GM12878 (cell line): ENCODE measurements around the gene PPP1R2. TPM values are rescaled to one million over a fixed set of nuclear protein-coding genes. Genes with fewer than 3 reads are reported as not detected.

Experiments
- ATAC-seq: fragments of 200-7000 bp; cut with Tn5 transposase; 3 replicates; pipeline ENCODE4 v1.9.1; 2020; ENCODE audit warnings: mild to moderate bottlenecking, moderate library complexity
- BruUV-seq: library from RNA; stranded (reverse); fragments of 400-500 nt; replicated peaks from 2 replicates; lab custom pipeline; 2021; lab: Mats Ljungman, UMichigan
- CTCF ChIA-PET: fragments of 300-600 bp; sonication (Branson Sonifier 250); formaldehyde crosslinking; extraction: SDS; loops from one replicate; lab custom pipeline; 2021; ENCODE audit warnings: inconsistent platforms; lab: Yijun Ruan, JAX
- POLR2A ChIA-PET: fragments of 350-600 bp; formaldehyde crosslinking; extraction: SDS; loops from one replicate; lab custom pipeline; 2021; ENCODE audit warnings: inconsistent platforms; lab: Charles Lee
- RAD21 ChIA-PET: fragments of 300-600 bp; sonication (Branson Sonifier 250); formaldehyde crosslinking; loops from one replicate; lab custom pipeline; 2023; ENCODE audit warnings: antibody characterized with exemption; ENCODE audit not compliant: unreplicated experiment; lab: Charles Lee
- SMC1A ChIA-PET: fragments of 300-600 bp; sonication (Branson Sonifier 250); formaldehyde crosslinking; loops from one replicate; lab custom pipeline; 2023; ENCODE audit not compliant: unreplicated experiment, uncharacterized antibody; lab: Charles Lee
- DNase-seq: peaks from one replicate; pipeline ENCODE4 v3.0.0-alpha.2; 2011; ENCODE audit warnings: low read depth, low spot score
- FAIRE-seq: peaks from 3 replicates; lab custom pipeline; 2011; peaks lifted over from hg19 to GRCh38; lab: Jason Lieb, UNC
- H2AFZ ChIP-seq: 2 replicates; pipeline ENCODE4 v1.6.0; 2011; ENCODE audit warnings: low read depth, low read length, control low read depth; ENCODE audit not compliant: control insufficient read depth
- H3K27ac ChIP-seq: 2 replicates; pipeline ENCODE4 v1.5.1; 2011; ENCODE audit warnings: control low read depth; ENCODE audit not compliant: control insufficient read depth, insufficient read depth
- H3K27me3 ChIP-seq, 2 experiments: replicated peaks in 1 of 2; 2 replicates each; pipeline versions ENCODE4 v1.6.0 to v1.6.1; 2011; ENCODE audit warnings: low read length in 1 of 2; ENCODE audit not compliant: control insufficient read depth in 2 of 2, insufficient read depth in 2 of 2
- H3K36me3 ChIP-seq, 2 experiments: 2 replicates each; pipeline ENCODE4 v1.5.1; 2011; ENCODE audit warnings: low read length in 1 of 2; ENCODE audit not compliant: control insufficient read depth in 2 of 2, insufficient read depth in 2 of 2
- H3K4me1 ChIP-seq: 2 replicates; pipeline ENCODE4 v1.6.1; 2011; ENCODE audit warnings: mild to moderate bottlenecking, low read length, moderate library complexity, mixed read lengths; ENCODE audit not compliant: control insufficient read depth, insufficient read depth
- H3K4me2 ChIP-seq: 2 replicates; pipeline ENCODE4 v1.6.0; 2011; ENCODE audit warnings: control low read depth; ENCODE audit not compliant: control insufficient read depth, insufficient read depth
- H3K4me3 ChIP-seq: fragments of 200-600 bp; sonication (generic); 2 replicates; pipeline ENCODE4 v1.5.1; 2016
- H3K79me2 ChIP-seq: 2 replicates; pipeline ENCODE4 v1.6.0; 2011; ENCODE audit warnings: low read length; ENCODE audit not compliant: control insufficient read depth, insufficient read depth
- H3K9ac ChIP-seq: 2 replicates; pipeline ENCODE4 v1.8.0; 2011; ENCODE audit warnings: low read length, control low read depth, mixed read lengths; ENCODE audit not compliant: control insufficient read depth, insufficient read depth
- H3K9me3 ChIP-seq: replicated peaks from 3 replicates; pipeline ENCODE4 v1.5.1; 2011; ENCODE audit warnings: mild to moderate bottlenecking, low read length; ENCODE audit not compliant: control insufficient read depth, insufficient read depth
- H4K20me1 ChIP-seq: 2 replicates; pipeline ENCODE4 v1.6.0; 2011; ENCODE audit not compliant: control insufficient read depth, insufficient read depth
- BACH1 ChIP-seq: fragments of 450-650 bp; IDR thresholded peaks from 2 replicates; pipeline ENCODE4 v1.6.1; 2017; ENCODE audit warnings: mild to moderate bottlenecking, borderline replicate concordance
- CHD2 ChIP-seq: IDR thresholded peaks from 2 replicates; pipeline ENCODE4 v1.6.1; 2011; ENCODE audit warnings: low read depth, low read length, improper control_type of control experiment, borderline replicate concordance
- CTCF ChIP-seq, 3 experiments: IDR thresholded peaks in 2 of 3; conservative IDR thresholded peaks in 1 of 3; 2 replicates each; pipeline ENCODE4 v1.5.1; 2011; ENCODE audit warnings: low read depth in 3 of 3, low read length in 3 of 3, mild to moderate bottlenecking in 3 of 3, control low read depth in 2 of 3, moderate library complexity in 2 of 3, inconsistent platforms in 1 of 3, mixed read lengths in 1 of 3; ENCODE audit not compliant: control insufficient read depth in 2 of 3, insufficient read depth in 1 of 3; ENCODE audit errors: extremely low read depth in 1 of 3
- E2F4 ChIP-seq: IDR thresholded peaks from 2 replicates; pipeline ENCODE4 v1.6.1; 2012; ENCODE audit warnings: low read depth, low read length, improper control_type of control experiment
- ELK1 ChIP-seq: IDR thresholded peaks from 2 replicates; pipeline ENCODE4 v1.6.1; 2012; ENCODE audit warnings: low read depth, low read length, improper control_type of control experiment
- EP300 ChIP-seq, 2 experiments: fragments of 150-350 bp in 1 of 2; IDR thresholded peaks; 2 replicates each; pipeline ENCODE4 v1.6.1; 2011 to 2012; ENCODE audit warnings: low read depth in 2 of 2, low read length in 2 of 2, borderline replicate concordance in 1 of 2, improper control_type of control experiment in 1 of 2, inconsistent platforms in 1 of 2; ENCODE audit not compliant: control insufficient read depth in 1 of 2
- MAX ChIP-seq: IDR thresholded peaks from 2 replicates; pipeline ENCODE4 v1.6.1; 2012; ENCODE audit warnings: low read depth, low read length, improper control_type of control experiment
- NFXL1 ChIP-seq: fragments of 450-650 bp; IDR thresholded peaks from 2 replicates; pipeline ENCODE4 v1.6.1; 2017; ENCODE audit warnings: antibody characterized with exemption, mild to moderate bottlenecking, borderline replicate concordance
- NRF1 ChIP-seq: conservative IDR thresholded peaks from 2 replicates; pipeline ENCODE4 v1.6.1; 2011; ENCODE audit warnings: mild to moderate bottlenecking, low read depth, low read length, improper control_type of control experiment
- RAD21 ChIP-seq: IDR thresholded peaks from 2 replicates; pipeline ENCODE4 v1.6.1; 2011; ENCODE audit warnings: mild to moderate bottlenecking, low read depth, low read length, moderate library complexity; ENCODE audit not compliant: insufficient read depth
- SMC3 ChIP-seq: IDR thresholded peaks from 2 replicates; pipeline ENCODE4 v1.6.1; 2011; ENCODE audit warnings: low read length, improper control_type of control experiment, borderline replicate concordance
- TCF3 ChIP-seq: IDR thresholded peaks from 2 replicates; pipeline ENCODE4 v1.6.1; 2012; ENCODE audit warnings: low read depth, mild to moderate bottlenecking, low read length, borderline replicate concordance; ENCODE audit not compliant: insufficient read depth
- WRNIP1 ChIP-seq: IDR thresholded peaks from 2 replicates; pipeline ENCODE4 v1.6.1; 2011; ENCODE audit warnings: low read depth, low read length, improper control_type of control experiment, borderline replicate concordance
- ZBTB40 ChIP-seq: fragments of 450-650 bp; IDR thresholded peaks from 2 replicates; pipeline ENCODE4 v1.6.1; 2016; ENCODE audit warnings: mild to moderate bottlenecking, moderate library complexity, borderline replicate concordance
- WGBS: methylation state at CpG from one replicate; pipeline ENCODE4 v1.1.6; 2016; ENCODE audit warnings: low lambda C conversion rate; ENCODE audit not compliant: insufficient replicate concordance, insufficient coverage; ENCODE audit errors: missing lambda C conversion rate; 5-methylcytosine and 5-hydroxymethylcytosine counted together
- in situ Hi-C: fragments of 300-500 bp; cut with MboI; formaldehyde crosslinking; loops from 9 replicates; pipeline ENCODE4 v1.14.3; 2018; ENCODE audit warnings: mixed read lengths
- intact Hi-C: fragments of 100-400 bp; cut with micrococcal nuclease; formaldehyde crosslinking; loops from one replicate; pipeline ENCODE4 v1.14.2; 2022; ENCODE audit not compliant: unreplicated experiment
- polyA plus RNA-seq, 11 experiments: library from polyadenylated mRNA; depleted of rRNA in 4 of 11; unstranded in 6 of 11; stranded (reverse) in 5 of 11; fragments of >200 nt; fragmentation: Nextera tagmentation in 4 of 11; fragmentation: Illumina TruSeq in 1 of 11; extraction: Ambion mirVana in 4 of 11; extraction: Trizol in 1 of 11; gene quantifications; 1 replicate in 1 of 11; 2 replicates in 10 of 11; pipeline versions ENCODE4 v1.2.1 to v1.2.3, GENCODE V29; 2011 to 2016; ENCODE audit warnings: inconsistent platforms in 2 of 11, missing spikeins in 2 of 11, low read depth in 1 of 11
- total RNA-seq, 4 experiments: library from RNA; depleted of rRNA in 3 of 4; stranded (reverse); fragments of >200 nt in 3 of 4; fragmentation: Illumina TruSeq in 1 of 4; extraction: Trizol in 1 of 4; gene quantifications; 2 replicates each; pipeline versions ENCODE4 v1.2.1 to v1.2.3, GENCODE V29; 2013 to 2021

The PPP1R2 gene
- total and polyA plus RNA-seq, 10 of the 15 experiments (the other 5 are each of a cell fraction or from before 2014, with no cell fraction given): 10.5 to 116 (median 46.9) TPM

- Histone ChIP-seq H3K36me3 (no peaks in the 10 kb centered on the region), H2AFZ (no peak overlapping the region), H3K27me3 (no peaks in the 10 kb centered on the region), H3K27ac (no peak overlapping the region), H3K4me1 (no peaks in the 10 kb centered on the region), H3K4me2 (no peak overlapping the region), H3K4me3 (no peak overlapping the region), H3K9me3 (no peaks in the 10 kb centered on the region), H4K20me1 (no peaks in the 10 kb centered on the region), H3K9ac (no peak overlapping the region), H3K79me2 (no peaks in the 10 kb centered on the region)
- 65% methylated on average over 3 of the region's 3 CpGs for WGBS
- in situ Hi-C loops: no loop called here
- intact Hi-C loops: loop anchor here (2.0 kb wide), 1 partner anchor 292 kb away; no protein-coding TSS in a partner anchor
- ChIA-PET SMC1A (interaction anchor here (0.6 to 1.2 kb wide), 2 partner anchors 14 to 150 kb away, joined by 3 to 5 read pairs; no protein-coding TSS in a partner anchor), CTCF (interaction anchor here (0.6 to 1.6 kb wide), 4 partner anchors 10 to 340 kb away, joined by 3 to 4 read pairs (median 3); no protein-coding TSS in a partner anchor), POLR2A (no interaction called here), RAD21 (interaction anchor here (1.0 to 1.1 kb wide), 2 partner anchors 21 to 287 kb away, joined by 3 read pairs; partner anchors contain the start of gene XXYLT1)
- DNase-seq: no peak
- BruUV-seq: no TSS peak
- ATAC-seq: peak; percentile 82
- FAIRE-seq: no peak
- peak; percentile 84 for TF ChIP-seq RAD21
- TF ChIP-seq NFXL1: no peak
- no peak for TF ChIP-seq ELK1
- 0 out of 2 replicates have a peak, but pooled peaks have one; percentile 76 for TF ChIP-seq TCF3
- TF ChIP-seq NRF1: no peak
- TF ChIP-seq MAX: no peak
- no peak for TF ChIP-seq BACH1
- TF ChIP-seq CTCF (IDR thresholded peaks at IDR 0.05 in 2 of 3, conservative IDR thresholded peaks at IDR 0.05 in 1 of 3; ENCODE audit: control insufficient read depth in 2 of 3, extremely low read depth in 1 of 3, insufficient read depth in 1 of 3, low read depth in 3 of 3, low read length in 3 of 3): peak; percentile 61 to 77 (median 65); a peak in 5 of 6 replicates
- TF ChIP-seq WRNIP1: no peak
- no peak for TF ChIP-seq EP300 (IDR thresholded peaks at IDR 0.05; ENCODE audit: borderline replicate concordance in 1 of 2, control insufficient read depth in 1 of 2, low read depth in 2 of 2, low read length in 2 of 2)
- peak; percentile 61; the same call in 1 of the 2 replicates for TF ChIP-seq SMC3
- no peak for TF ChIP-seq CHD2
- no peak for TF ChIP-seq ZBTB40
- no peak for TF ChIP-seq E2F4
Measured at GRCh38 chr3:195558602-195559001, 15.5 kb upstream of the PPP1R2 start.
